SH-SY5Y (cell line): Measurements from ENCODE around the gene SPACA7.

Experiments used
- GATA2 ChIP-seq: IDR thresholded peaks from 2 replicates; pipeline ENCODE4 v1.6.1; 2011; ENCODE audit warnings: mild to moderate bottlenecking, low read depth, low read length
- GATA3 ChIP-seq: IDR thresholded peaks from 2 replicates; pipeline ENCODE4 v1.6.1; 2011; ENCODE audit warnings: low read depth, mild to moderate bottlenecking, low read length, moderate library complexity

- TF ChIP-seq GATA2 (no peak), GATA3 (no peak)
Observed at GRCh38 chr13:112467236-112467635, 91.1 kb downstream of the SPACA7 start.
